ENCODE results near the gene STX1A. TPM values are rescaled to one million over a fixed set of nuclear protein-coding genes. Genes with fewer than 3 reads are reported as not detected.

The STX1A gene
- polyA plus RNA-seq, 1 donor (not counting 4 experiments of a cell fraction or from before 2014, with no cell fraction given): 22.4 TPM

GRCh38 chr7:73698410-73698809 is 21.1 kb downstream of the STX1A start:
- dilution Hi-C loops (cut with MboI; ENCODE audit: extremely low pct_ligation_motif_present, low sequenced_read_pairs): no loop called here
- peaks cover 47 to 54% of the 10 kb centered on the region in 2 experiments for H3K36me3 ChIP-seq (ENCODE audit: control insufficient read depth in 2 of 2, extremely low read depth in 1 of 2, insufficient read depth in 2 of 2, low read length in 2 of 2)
- no peak for FAIRE-seq

GRCh38 chr7:73696372-73696771 is 23.1 kb downstream of the STX1A start:
- H4K20me1 ChIP-seq (ENCODE audit: control insufficient read depth, extremely low read depth, insufficient read depth, low read length): no peaks in the 10 kb centered on the region
- H3K36me3 ChIP-seq (ENCODE audit: control insufficient read depth in 2 of 2, extremely low read depth in 1 of 2, insufficient read depth in 2 of 2, low read length in 2 of 2): peaks cover 42 to 47% of the 10 kb centered on the region in 2 experiments
- FAIRE-seq (no peak), DNase-seq (ENCODE audit: low read depth, low spot score) (no peak)
- TF ChIP-seq, protein P1, sequence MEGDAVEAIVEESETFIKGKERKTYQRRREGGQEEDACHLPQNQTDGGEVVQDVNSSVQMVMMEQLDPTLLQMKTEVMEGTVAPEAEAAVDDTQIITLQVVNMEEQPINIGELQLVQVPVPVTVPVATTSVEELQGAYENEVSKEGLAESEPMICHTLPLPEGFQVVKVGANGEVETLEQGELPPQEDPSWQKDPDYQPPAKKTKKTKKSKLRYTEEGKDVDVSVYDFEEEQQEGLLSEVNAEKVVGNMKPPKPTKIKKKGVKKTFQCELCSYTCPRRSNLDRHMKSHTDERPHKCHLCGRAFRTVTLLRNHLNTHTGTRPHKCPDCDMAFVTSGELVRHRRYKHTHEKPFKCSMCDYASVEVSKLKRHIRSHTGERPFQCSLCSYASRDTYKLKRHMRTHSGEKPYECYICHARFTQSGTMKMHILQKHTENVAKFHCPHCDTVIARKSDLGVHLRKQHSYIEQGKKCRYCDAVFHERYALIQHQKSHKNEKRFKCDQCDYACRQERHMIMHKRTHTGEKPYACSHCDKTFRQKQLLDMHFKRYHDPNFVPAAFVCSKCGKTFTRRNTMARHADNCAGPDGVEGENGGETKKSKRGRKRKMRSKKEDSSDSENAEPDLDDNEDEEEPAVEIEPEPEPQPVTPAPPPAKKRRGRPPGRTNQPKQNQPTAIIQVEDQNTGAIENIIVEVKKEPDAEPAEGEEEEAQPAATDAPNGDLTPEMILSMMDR (optimal IDR thresholded peaks at IDR 0.05 in 1 of 3, IDR thresholded peaks at IDR 0.05 in 1 of 3, conservative IDR thresholded peaks at IDR 0.05 in 1 of 3; ENCODE audit: extremely low read depth in 1 of 3, insufficient read depth in 2 of 3, low read length in 3 of 3): no peak
- no peak for TF ChIP-seq EZH2 (IDR thresholded peaks at IDR 0.05; ENCODE audit: low read length)
- H3K27ac ChIP-seq (ENCODE audit: control insufficient read depth, insufficient read depth, low read length): no peak overlapping the region
- no peaks in the 10 kb centered on the region for H3K9me1 ChIP-seq (ENCODE audit: control insufficient read depth, extremely low read depth, insufficient read depth, low read length)
- no peak overlapping the region for H3K4me2 ChIP-seq (ENCODE audit: control insufficient read depth, extremely low read depth, insufficient read depth, low read depth, low read length)
- no peak overlapping the region for H3K9ac ChIP-seq (ENCODE audit: control insufficient read depth, extremely low read depth, insufficient read depth, low read length)
- dilution Hi-C loops (cut with MboI; ENCODE audit: extremely low pct_ligation_motif_present, low sequenced_read_pairs): no loop called here
- H3K9me3 ChIP-seq (ENCODE audit: control insufficient read depth, low read depth, low read length): no peaks in the 10 kb centered on the region
- no peaks in the 10 kb centered on the region for H3K27me3 ChIP-seq (ENCODE audit: control insufficient read depth, extremely low read depth, insufficient read depth, low read length)
- H3K79me2 ChIP-seq (ENCODE audit: control insufficient read depth, insufficient read depth, low read length): no peaks in the 10 kb centered on the region
- H2AFZ ChIP-seq (ENCODE audit: control insufficient read depth, low read length): no peak overlapping the region
- H3K4me3 ChIP-seq (ENCODE audit: control insufficient read depth in 2 of 3, extremely low read depth in 1 of 3, insufficient read depth in 2 of 3, low read depth in 1 of 3, low read length in 3 of 3): no peak overlapping the region
- no peaks in the 10 kb centered on the region for H3K4me1 ChIP-seq (ENCODE audit: control insufficient read depth, extremely low read depth, insufficient read depth, low read length)

More at GRCh38 chr7:73698410-73698809, 21.1 kb downstream of the STX1A start:
- Histone ChIP-seq H3K27ac (ENCODE audit: control insufficient read depth, insufficient read depth, low read length) (no peak overlapping the region), H2AFZ (ENCODE audit: control insufficient read depth, low read length) (no peak overlapping the region), H3K27me3 (ENCODE audit: control insufficient read depth, extremely low read depth, insufficient read depth, low read length) (no peaks in the 10 kb centered on the region), H3K4me3 (ENCODE audit: control insufficient read depth in 2 of 3, extremely low read depth in 1 of 3, insufficient read depth in 2 of 3, low read depth in 1 of 3, low read length in 3 of 3) (no peak overlapping the region), H3K4me2 (ENCODE audit: control insufficient read depth, extremely low read depth, insufficient read depth, low read depth, low read length) (no peak overlapping the region), H3K9me1 (ENCODE audit: control insufficient read depth, extremely low read depth, insufficient read depth, low read length) (no peaks in the 10 kb centered on the region), H3K9ac (ENCODE audit: control insufficient read depth, extremely low read depth, insufficient read depth, low read length) (no peak overlapping the region), H3K4me1 (ENCODE audit: control insufficient read depth, extremely low read depth, insufficient read depth, low read length) (no peaks in the 10 kb centered on the region), H3K9me3 (ENCODE audit: control insufficient read depth, low read depth, low read length) (no peaks in the 10 kb centered on the region), H4K20me1 (ENCODE audit: control insufficient read depth, extremely low read depth, insufficient read depth, low read length) (peaks cover 4% of the 10 kb centered on the region), H3K79me2 (ENCODE audit: control insufficient read depth, insufficient read depth, low read length) (no peaks in the 10 kb centered on the region)
- TF ChIP-seq EZH2 (IDR thresholded peaks at IDR 0.05; ENCODE audit: low read length): no peak
- TF ChIP-seq, protein P1 (optimal IDR thresholded peaks at IDR 0.05 in 1 of 3, IDR thresholded peaks at IDR 0.05 in 1 of 3, conservative IDR thresholded peaks at IDR 0.05 in 1 of 3; ENCODE audit: extremely low read depth in 1 of 3, insufficient read depth in 2 of 3, low read length in 3 of 3): no peak
- no peak for DNase-seq (ENCODE audit: low read depth, low spot score)
